CD4-positive, alpha-beta T cell treated with Interleukin-6 at 100 ng/mL for 8 hours (primary cell): ENCODE data around the gene LSM4.

Experiments
- DNase-seq: peaks from one replicate; pipeline ENCODE4 v3.0.0-alpha.2; 2020; ENCODE audit warnings: mixed read lengths, low spot score

The LSM4 gene

DNA sequence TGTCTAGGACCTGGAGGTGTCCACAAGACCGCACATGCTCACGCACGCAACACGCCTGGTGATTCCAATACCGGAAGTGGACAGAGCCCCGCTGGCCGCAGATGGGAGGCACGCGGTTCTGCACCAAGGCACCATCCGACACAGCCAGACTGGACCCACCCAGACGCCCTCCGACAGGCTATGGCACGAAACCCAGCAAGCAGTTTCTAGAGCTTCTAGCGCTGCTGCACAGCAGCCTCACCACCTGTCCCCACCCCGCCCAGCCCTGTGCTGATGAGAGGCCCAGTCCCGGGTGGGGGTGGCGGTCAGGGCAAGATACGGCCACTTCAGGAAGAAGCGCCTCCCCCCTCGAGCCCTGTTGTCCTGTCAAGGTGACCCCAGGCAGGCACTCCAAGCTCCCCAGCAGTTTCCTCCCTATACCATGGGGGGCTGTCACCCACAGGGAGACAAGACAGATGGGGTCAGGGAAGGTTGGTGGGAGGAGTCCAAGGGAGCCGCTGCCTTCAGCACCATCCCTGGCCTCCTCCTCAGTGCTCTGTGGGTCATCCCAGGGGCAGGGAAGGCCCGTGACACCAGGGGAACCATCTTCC lies 11.3 kb downstream of the LSM4 start:
- no peak for DNase-seq

DNA sequence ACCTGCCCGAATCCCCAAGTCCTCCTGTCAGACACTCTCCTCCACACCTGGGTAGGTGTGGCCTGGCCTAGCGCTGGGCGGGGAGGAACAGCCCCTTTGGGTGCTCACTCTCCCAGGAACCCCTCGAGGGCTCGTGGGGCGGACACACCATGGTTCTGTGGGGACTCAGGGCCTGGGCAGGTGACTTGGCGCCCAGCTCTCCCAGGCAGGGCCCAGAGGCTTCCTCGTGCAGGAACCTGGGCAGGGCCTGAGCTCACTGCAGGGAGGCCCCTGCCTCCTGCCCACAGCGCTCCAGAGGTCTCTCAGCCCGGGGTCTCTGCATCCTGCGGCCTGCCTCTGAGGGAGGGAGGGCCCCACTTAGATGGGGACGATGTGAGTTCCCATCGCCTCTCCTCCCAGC lies 11.9 kb downstream of the LSM4 start:
- no peak for DNase-seq

DNA sequence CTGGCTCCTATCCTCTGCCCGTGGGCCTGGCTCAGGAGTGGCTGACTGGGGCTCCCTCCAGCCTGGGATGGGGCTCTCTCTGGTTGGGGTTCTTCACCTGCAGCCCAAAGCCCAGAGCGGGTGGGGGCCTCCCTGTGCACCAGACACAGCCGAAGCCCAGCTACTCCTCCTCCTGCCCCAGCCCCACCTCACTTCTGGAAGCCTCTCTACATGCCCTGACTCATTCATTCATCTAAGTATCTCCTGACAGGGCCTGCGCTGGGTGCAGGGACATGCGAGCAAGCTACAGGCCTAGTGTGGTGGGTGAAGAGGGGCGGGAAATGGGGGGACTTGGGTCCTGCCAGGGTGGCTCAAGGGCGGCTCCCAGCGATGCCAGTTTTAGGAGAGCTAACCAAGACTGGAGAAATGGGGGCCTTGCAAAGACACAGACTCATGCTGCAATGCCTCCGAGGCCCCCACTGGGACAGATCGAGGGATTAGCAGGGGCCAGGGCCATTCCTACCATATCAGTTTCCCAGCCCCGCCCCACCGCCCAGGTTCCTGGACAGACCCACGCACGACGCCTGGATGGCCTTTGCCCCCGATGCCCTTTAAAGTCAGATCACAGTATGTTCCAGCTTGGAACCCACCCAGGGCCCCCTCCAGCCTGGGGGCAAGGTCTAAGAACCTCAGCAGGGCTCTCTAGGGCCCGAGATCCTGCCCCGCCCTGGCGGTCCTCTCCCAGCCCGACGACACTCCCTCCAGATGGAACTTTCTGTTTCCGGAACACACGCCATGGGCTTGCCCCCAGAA lies 12.6 kb downstream of the LSM4 start:
- DNase-seq, result no peak

DNA sequence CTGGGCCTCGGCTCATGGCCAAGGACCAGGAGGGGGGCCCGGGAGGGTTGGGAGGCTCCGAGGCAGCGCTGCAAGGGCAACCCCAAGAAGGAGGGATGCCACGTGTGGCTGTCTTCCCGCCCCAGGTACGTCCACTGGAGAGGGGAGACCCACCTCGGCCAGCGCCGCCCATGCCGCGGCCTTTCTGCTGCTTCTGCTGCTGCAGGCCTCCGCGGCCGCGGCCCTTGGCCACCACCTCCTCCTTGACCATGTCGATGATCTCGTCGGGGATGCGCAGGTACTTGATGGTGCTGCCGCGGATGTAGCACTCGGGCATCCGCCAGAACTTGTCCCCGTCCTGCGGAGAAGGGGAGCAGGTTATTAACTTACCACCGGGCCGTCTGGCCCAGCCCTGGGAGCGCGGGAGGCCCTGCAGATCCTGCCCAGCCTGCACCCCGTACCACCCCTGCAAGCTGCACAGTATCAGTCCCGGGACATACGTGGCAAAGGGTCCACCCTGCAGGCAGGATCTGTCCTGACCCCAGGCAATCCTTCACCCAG lies 13.3 kb downstream of the LSM4 start:
- no peak for DNase-seq

DNA sequence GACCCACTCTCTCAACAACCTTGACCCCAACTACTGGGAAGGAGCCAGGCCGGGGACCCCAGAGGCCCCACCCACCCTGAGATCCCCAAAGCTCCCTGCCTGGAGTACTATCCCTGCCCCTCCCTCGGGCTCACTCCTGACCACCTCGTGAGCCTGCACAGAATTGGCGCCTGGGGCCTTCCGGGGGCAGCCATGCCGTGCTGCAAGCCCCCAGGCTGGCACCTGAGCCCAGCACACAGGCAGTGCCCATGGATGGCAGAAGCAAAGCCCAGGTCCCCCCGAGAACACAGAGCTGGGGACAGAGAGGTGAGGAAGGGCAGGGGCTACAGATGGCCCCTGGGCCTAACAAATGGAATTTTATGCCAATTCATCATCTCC lies 13.9 kb downstream of the LSM4 start:
- no peak for DNase-seq

DNA sequence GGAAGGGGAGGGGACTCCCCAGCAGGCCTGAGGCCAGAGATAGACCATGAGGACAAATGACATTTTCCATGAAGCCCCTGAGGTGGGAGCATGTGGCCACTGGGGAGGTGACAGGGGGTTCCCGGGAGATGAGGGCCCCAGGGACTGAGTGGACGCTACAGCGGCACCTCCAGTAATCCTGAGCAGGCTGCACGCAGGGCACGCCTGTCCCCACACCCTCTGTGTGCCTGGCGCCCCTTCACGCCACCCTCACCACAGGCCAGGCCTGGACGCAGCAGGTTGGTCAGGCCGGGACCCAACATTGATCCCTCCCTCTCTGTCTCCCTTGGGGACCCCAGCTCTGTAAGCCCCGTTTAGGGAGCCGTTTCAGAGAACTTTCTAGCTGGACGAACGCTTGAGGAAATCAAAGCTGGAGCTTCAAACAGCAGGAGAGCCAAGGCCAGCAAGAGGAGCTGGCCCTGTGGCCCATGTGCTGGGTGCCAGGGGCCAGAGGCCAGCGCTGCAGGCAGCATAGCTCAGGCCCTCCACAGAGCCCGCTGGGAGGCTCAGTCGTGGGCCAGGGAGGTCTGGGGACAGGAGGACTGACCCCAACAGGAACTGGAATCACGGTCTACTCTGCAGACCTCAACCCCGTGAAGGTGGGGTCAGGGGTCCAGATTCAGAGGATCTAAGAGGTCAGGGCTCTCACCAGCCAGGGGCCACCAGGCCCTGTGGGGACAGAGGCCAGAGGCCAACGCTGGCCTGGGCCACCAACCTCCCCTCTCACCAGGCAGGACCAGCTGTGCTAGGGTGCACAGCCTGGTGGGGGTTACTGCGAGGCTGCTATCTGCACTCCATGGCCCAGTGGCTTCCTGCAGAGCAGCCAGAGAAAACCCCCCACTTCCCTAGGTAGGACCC lies 14.6 kb downstream of the LSM4 start:
- no peak for DNase-seq

DNA sequence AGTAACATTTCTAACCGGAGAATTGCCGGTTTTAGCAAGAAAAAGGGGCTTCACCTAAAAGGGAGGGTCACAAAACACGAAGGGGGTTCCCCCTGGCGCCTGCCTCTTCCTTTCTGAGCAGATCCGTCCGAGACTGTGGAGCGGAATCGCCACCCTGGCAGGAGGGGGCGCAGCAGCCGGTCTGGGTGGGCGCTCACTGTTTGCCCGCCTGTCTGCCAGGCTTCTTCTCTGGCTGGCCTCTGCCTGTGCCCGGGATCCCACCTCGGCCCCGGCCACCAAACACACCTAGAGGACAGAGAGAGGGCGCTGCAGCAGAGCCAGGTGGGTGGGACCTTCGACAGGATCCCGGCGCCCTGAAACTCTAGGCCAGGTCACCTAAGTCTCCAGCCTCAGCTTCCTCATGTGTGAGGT lies 15.6 kb downstream of the LSM4 start:
- DNase-seq, result peak; percentile 19

DNA sequence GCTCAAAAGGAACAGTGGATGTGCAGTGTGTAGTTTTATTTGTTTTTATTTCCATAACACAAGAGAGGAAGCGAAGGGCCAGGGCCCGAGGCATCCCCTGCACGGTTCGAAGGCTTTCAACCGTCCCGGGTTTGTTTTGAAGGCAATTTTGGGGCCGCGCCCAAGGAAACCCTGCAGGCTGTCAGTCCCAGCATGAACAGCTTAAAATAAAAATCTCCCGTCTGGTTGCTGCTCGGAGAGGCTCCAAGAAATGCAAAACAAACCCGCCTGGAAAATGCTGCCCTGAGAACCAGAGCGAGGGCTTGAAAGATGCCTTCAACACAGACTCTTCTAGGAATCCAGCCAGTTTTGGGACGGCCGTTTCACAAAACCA lies 16.0 kb downstream of the LSM4 start:
- peak; percentile 22 for DNase-seq

DNA sequence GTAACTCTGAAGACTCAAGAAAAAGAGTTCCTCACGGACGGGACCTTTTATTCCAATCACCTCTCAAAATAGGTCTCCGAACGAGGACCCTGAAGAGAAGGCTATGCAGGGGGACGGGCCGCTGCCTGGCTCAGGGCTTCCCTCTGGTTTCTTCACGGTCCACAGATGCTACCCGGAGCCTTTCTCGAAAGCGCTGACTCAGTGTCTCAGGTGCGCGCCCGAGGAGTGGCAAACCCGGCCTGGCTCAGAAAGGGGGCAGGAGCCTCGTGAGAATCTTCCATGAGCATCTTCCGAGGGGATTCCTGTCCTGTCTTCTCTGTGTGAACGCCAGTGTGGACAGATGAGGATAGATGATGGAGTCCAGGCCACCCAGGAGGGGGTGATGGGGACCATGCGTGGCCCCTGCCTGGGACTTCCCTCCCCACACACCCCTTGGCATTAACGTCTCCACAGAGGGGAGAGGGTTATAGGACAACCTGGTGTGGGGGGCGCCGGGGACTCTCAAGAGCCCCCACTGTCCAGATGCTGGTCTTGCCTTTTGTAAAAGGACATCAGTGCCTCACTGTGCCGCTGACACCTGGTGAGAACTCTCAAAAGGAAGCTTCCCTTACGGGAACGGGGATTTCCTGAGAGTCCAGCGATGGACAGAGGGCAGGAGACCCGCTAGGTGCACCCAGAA lies 16.5 kb downstream of the LSM4 start:
- no peak for DNase-seq

DNA sequence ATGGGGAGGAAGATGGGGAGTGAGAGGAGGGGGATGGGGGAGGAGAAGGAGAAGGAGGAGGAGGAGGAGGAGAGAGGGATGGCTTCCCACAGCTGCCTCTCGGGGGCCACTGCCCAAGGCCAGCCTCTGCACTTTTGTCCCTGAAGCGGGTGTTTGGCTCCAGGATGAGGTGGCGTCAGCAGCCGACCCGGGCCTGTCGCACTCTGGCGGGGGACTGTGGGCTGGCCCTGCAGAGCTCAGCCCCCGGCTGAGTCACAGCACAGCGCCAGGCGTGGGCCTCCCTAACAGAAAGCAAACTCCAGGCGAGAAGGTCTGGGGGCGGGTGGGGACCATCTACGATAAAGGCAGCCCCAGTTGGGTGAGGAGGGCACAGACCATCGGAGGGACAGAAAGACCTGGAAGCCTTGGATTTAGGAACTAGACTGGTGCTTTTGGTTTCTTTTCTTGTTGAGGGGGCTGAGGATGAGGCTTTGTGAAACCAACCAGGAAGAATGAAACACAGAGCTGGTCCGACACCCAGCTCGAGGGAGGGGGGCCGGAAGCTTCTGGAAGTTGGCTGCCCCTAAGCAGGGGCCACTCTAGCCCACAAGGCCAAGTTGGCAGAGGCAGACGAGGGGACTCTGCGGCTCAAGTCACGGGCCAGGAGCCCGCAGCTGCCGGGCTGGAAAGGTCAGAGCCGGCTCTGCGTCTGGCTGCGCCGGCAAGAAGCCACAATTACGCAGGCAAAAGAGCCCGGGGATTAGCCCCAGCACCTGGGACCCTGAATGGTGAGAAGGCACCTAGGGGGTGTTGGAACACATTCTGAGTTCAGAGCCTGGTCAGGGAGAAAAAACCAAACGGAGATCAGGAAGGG lies 18.2 kb downstream of the LSM4 start:
- peak; percentile 74 for DNase-seq

DNA sequence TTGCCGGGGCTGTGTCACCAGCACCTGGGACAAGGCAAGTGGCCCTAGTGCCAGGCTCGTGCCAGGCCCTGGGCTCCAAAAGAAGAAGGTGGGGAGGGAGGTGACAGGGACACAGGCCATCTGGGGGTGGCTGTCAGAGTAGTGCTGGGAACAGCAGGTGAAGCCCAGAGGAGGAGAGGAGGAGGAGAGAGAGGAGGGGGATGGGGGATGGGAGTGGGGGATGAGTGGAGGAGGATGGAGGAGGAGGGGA lies 18.7 kb downstream of the LSM4 start:
- no peak for DNase-seq

DNA sequence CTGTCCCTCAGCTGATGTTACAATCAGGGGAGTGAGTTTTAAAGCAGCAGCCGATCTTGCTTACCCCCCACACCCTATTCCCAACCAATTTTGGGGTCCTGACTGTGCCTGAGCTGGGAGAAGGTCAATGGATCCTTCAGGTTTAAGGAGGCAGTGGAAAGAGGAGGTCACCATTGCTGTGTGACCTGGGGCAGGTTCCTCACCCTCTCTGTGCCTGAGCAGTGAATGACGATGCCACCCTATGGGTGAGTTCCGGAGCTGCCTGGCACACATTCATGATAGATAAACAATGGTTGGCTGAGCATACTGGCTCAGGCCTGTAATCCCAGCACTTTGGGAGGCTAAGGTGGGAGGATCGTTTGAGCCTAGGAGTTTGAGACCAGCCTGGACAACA lies 21.2 kb downstream of the LSM4 start:
- no peak for DNase-seq

DNA sequence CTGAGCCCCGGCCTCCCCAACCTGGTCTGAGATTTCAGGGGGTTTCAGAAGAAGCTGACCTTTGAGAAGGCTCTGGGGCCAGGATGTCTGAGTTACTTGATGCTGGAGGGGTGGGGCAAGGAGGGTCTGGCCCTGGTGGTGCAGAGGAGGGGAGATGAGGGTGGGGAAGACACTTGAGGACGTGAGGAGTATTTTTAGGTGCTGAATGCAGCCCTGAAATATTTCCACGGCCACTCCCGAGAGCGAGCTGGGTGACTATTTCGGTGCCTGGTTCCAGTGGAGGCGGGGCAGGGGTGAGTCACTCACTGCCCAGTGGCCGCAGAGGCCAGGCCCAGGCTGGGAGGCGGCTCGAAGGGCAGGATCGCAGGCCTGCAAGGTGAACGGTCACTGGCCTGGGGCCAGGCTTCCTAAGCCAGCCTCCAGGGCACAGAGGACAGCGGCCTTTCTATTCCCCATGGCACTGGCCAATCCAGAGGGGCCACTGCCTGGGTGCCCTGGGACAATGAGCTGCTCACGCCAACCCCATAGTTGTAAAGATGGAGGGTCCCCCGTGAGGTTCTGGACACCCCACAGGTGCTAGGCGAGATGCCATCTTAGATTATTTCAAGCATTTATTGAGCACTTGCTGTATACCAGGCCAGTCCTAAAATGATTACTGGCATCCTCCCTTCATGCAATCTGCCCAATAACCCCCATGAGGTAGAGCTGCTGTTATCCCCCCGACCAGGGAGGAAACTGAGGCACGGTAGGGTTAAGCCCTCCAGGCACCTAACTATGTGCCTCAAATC lies 21.8 kb downstream of the LSM4 start:
- no peak for DNase-seq

DNA sequence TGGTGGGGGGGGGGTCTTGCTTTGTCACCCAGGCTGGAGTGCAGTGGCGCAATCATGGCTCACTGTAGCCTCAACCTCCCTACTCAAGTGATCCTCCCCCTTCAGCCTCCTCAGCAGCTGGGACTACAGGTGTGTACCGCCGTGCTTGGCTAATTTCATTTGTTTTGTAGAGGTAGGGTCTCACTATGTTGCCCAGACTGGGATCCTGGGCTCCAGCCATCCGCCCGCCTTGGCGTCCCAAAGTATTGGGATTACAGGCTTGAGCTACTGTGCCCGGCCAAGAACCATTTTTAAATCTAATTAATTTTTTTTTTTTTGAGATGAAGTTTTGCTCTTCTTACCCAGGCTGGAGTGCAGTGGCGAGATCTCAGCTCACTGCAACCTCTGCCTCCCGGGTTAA lies 23.2 kb downstream of the LSM4 start:
- no peak for DNase-seq

DNA sequence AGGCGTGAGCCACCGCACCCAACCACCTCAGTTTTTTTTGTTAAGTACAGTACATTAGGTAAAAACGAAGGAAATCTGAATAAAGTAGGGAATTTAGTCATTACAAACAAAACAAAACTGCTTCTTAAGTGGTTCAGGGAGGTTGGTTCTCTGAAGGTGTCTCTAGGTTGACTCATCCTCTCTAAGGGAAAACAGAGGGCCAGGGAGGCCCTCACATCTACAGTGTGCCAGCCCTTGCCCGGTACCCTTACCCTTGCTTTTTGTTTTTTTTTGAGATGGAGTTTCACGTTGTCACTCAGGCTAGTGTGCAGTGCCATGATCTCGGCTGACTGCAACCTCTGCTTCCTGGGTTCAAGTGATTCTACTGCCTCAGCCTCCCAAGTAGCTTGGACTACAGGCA lies 24.3 kb downstream of the LSM4 start:
- DNase-seq, result no peak

DNA sequence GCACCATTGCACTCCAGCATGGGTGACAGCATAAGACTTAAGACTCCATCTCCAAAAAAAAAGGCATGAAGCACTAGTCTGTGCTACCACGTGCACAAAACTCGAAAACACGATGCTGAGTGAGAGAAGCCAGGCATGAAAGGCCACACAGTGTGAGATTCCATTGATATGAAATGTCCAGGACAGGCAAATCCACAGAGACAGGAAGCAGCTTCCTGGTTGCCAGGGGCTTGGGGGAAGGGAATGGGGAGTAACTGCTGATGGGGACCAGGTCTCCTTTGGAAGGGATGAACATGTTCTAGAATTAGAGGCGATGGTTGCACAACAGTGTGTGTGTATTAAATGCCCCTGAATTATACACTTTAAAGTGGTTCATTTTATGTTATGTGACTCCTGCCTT lies 25.6 kb downstream of the LSM4 start:
- DNase-seq, result no peak

DNA sequence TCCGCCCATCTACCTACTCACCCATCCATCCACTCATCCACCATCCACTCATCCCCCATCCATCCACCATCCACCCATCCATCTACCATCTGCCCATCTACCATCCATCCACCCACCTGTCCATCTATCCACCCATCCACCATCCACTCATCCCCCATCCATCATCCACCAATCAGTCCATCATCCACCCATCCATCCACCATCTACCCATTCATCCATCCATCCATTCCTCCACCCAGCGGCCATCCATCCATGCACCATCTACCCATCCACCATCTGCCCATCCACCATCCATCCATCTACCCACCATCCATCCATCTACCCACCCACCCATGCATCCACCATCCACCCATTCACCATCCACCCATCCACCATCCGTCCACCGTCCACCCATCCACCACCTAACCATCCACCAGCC lies 27.8 kb downstream of the LSM4 start:
- DNase-seq, result no peak

DNA sequence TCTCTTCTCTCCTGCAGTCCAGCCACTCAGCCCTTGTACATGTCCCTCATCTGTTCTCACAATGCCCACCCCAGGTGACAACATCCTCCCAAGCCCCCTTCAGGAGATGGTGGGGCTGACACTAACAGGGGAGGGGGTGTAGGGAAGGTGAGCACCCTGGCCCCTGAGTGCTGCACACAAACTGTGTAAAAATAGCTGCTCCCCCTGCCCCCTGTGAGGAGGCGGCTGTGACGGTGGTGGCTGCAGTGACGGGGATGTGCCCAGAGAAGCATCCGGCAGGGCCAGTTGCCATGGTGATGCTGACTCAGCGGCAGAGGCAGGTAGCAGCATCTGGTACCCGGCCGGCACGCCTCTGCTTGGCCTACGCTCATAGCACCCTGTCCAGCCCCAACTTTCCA lies 28.4 kb downstream of the LSM4 start:
- peak; percentile 92 for DNase-seq

DNA sequence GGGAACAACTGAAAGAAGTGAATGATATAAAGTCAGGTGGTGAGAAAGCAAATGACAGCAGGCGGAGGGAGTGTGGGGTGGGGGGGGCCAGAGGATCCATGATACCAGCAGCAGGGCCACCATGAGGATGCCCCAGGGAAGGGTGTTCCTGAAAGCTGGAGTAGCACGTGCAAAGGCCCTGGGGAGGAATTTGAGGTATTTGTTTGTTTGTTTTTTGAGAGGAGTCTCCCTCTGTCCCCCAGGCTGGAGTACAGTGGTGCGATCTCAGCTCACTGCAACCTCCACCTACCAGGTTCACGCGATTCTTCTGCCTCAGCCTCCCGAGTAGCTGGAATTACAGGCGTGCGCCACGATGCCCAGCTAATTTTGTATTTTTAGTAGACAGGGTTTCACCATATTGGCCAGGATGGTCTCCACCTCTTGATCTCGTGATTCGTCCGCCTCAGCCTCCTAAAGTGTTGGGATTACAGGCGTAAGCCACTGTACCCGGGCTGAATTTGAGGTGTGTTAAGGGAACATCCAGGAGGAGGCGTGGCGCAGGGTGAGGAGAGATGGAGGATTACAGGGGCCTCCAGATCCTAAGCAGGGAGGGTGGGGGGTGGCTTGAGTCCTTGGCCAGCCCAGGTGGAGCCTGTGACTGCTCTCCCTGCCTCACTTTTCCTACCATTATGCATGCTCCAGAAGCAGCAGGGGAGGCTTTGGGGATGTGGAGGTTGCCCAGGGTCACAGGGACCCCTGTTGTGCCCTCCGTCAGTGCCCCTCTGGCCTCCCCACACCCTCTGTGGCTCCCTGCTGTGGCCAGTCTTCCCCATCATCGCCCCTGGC lies 29.0 kb downstream of the LSM4 start:
- DNase-seq, result no peak
